K562 (cell line): ENCODE results near the gene LGALS7B. TPM values are rescaled to one million over a fixed set of nuclear protein-coding genes. Genes with fewer than 3 reads are reported as not detected.

Experiments used
- CAMTA2 ChIP-seq: fragments of 250-450 bp; sonication (Bioruptor Pico); conservative IDR thresholded peaks from 2 replicates; pipeline ENCODE4 v1.5.1; 2022
- CEBPG ChIP-seq, 3 experiments: fragments of 200-800 bp in 1 of 3; sonication (Bioruptor generic) in 1 of 3; sonication (generic) in 1 of 3; formaldehyde crosslinking in 1 of 3; IDR thresholded peaks in 2 of 3; conservative IDR thresholded peaks in 1 of 3; 2 replicates each; pipeline versions ENCODE4 v1.6.1 to v1.8.0; 2016 to 2022; ENCODE audit warnings: missing compliant biosample characterization in 2 of 3, missing genetic modification characterization in 2 of 3, mild to moderate bottlenecking in 1 of 3, missing genetic modification reagents in 1 of 3
- CXXC5 ChIP-seq: fragments of 250-450 bp; sonication (Bioruptor Pico); IDR thresholded peaks from 2 replicates; pipeline ENCODE4 v1.8.0; 2022; ENCODE audit warnings: inconsistent platforms, mild to moderate bottlenecking, moderate library complexity
- FOXA3 ChIP-seq, 2 experiments: fragments of 450-650 bp in 1 of 2; sonication (generic) in 1 of 2; formaldehyde crosslinking; IDR thresholded peaks in 1 of 2; conservative IDR thresholded peaks in 1 of 2; 2 replicates each; pipeline versions ENCODE4 v1.4.0 to v1.8.0; 2020 to 2022; ENCODE audit warnings: mild to moderate bottlenecking in 2 of 2, missing genetic modification reagents in 1 of 2
- JUND ChIP-seq, 2 experiments: IDR thresholded peaks; 2 replicates in 1 of 2; 3 replicates in 1 of 2; pipeline ENCODE4 v1.6.1; 2011; ENCODE audit warnings: borderline replicate concordance in 2 of 2, low read depth in 2 of 2, low read length in 2 of 2, improper control_type of control experiment in 1 of 2, missing biosample characterization in 1 of 2, missing genetic modification characterization in 1 of 2, missing genetic modification reagents in 1 of 2
- KLF13 ChIP-seq: fragments of 450-650 bp; IDR thresholded peaks from 2 replicates; pipeline ENCODE4 v1.6.1; 2016; ENCODE audit warnings: missing genetic modification characterization, low read depth, mild to moderate bottlenecking, missing compliant biosample characterization, moderate library complexity, borderline replicate concordance
- PCBP2 ChIP-seq: fragments of 200-400 bp; formaldehyde crosslinking; IDR thresholded peaks from 2 replicates; pipeline ENCODE4 v1.6.1; 2018; ENCODE audit warnings: low read length, low read depth, mild to moderate bottlenecking, moderate library complexity; ENCODE audit not compliant: poor library complexity, severe bottlenecking
- PPARD ChIP-seq: fragments of 250-450 bp; sonication (Bioruptor Pico); IDR thresholded peaks from 2 replicates; pipeline ENCODE4 v1.8.0; 2022; ENCODE audit warnings: inconsistent platforms, mild to moderate bottlenecking, moderate library complexity
- PURB ChIP-seq: sonication (generic); formaldehyde crosslinking; IDR thresholded peaks from 2 replicates; pipeline ENCODE4 v1.9.0; 2021; ENCODE audit warnings: low read depth, mild to moderate bottlenecking, missing genetic modification reagents
- SMARCA4 ChIP-seq: fragments of 450-650 bp; IDR thresholded peaks from 2 replicates; pipeline ENCODE4 v1.6.1; 2016
- TAL1 ChIP-seq: fragments of 450-650 bp; IDR thresholded peaks from 2 replicates; pipeline ENCODE4 v1.6.1; 2016; ENCODE audit warnings: mild to moderate bottlenecking
- TARDBP ChIP-seq: fragments of 450-650 bp; IDR thresholded peaks from 2 replicates; pipeline ENCODE4 v1.6.1; 2016
- TBL1XR1 ChIP-seq, 2 experiments: IDR thresholded peaks; 2 replicates each; pipeline ENCODE4 v1.6.1; 2012; ENCODE audit warnings: improper control_type of control experiment in 2 of 2, low read length in 2 of 2, mild to moderate bottlenecking in 1 of 2
- TCF15 ChIP-seq: fragments of 250-450 bp; sonication (Bioruptor Pico); IDR thresholded peaks from 2 replicates; pipeline ENCODE4 v1.8.0; 2022; ENCODE audit warnings: moderate library complexity, mild to moderate bottlenecking, inconsistent platforms
- ZBTB1 ChIP-seq: sonication (generic); formaldehyde crosslinking; IDR thresholded peaks from 2 replicates; pipeline ENCODE4 v1.8.1; 2023; ENCODE audit warnings: missing genetic modification reagents, low read depth, mild to moderate bottlenecking, borderline replicate concordance
- ZNF384 ChIP-seq: IDR thresholded peaks from 2 replicates; pipeline ENCODE4 v1.6.1; 2012; ENCODE audit warnings: low read depth, low read length, improper control_type of control experiment
- polyA plus RNA-seq, 8 experiments: library from polyadenylated mRNA; depleted of rRNA in 4 of 8; stranded (reverse) in 5 of 8; unstranded in 3 of 8; fragments of >200 nt; fragmentation: Nextera tagmentation in 2 of 8; fragmentation: Illumina TruSeq in 1 of 8; extraction: Ambion mirVana in 2 of 8; extraction: Trizol in 1 of 8; gene quantifications; 2 replicates each; pipeline versions ENCODE4 v1.2.1 to v1.2.3, GENCODE V29; 2011 to 2014; ENCODE audit warnings: inconsistent platforms in 1 of 8, missing spikeins in 1 of 8
- total RNA-seq, 7 experiments: library from RNA; depleted of rRNA in 6 of 7; stranded (reverse); fragments of >200 nt in 6 of 7; fragmentation: Illumina TruSeq in 2 of 7; extraction: Trizol in 2 of 7; gene quantifications; 2 replicates each; pipeline versions ENCODE4 v1.2.1 to v1.2.3, GENCODE V29; 2011 to 2021; ENCODE audit warnings: low replicate concordance in 1 of 7
- TF ChIP-seq, protein P1 (sequence below), 2 experiments: fragments of 450-650 bp; conservative IDR thresholded peaks; 2 replicates each; pipeline ENCODE4 v1.6.1; 2017; ENCODE audit warnings: mild to moderate bottlenecking in 2 of 2, moderate library complexity in 2 of 2
- TF ChIP-seq, protein P2 (sequence below): fragments of 450-650 bp; IDR thresholded peaks from 2 replicates; pipeline ENCODE4 v1.6.1; 2016; ENCODE audit warnings: low read depth

LGALS7B gene
- total and polyA plus RNA-seq, 9 of the 15 experiments (the other 6 are each of a cell fraction or from before 2014, with no cell fraction given), result not detected

GRCh38 chr19:38784224-38784623 is 4.8 kb upstream of the LGALS7B start (continued):
- TF ChIP-seq, protein P1, sequence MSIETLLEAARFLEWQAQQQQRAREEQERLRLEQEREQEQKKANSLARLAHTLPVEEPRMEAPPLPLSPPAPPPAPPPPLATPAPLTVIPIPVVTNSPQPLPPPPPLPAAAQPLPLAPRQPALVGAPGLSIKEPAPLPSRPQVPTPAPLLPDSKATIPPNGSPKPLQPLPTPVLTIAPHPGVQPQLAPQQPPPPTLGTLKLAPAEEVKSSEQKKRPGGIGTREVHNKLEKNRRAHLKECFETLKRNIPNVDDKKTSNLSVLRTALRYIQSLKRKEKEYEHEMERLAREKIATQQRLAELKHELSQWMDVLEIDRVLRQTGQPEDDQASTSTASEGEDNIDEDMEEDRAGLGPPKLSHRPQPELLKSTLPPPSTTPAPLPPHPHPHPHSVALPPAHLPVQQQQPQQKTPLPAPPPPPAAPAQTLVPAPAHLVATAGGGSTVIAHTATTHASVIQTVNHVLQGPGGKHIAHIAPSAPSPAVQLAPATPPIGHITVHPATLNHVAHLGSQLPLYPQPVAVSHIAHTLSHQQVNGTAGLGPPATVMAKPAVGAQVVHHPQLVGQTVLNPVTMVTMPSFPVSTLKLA (conservative IDR thresholded peaks at IDR 0.05), result no peak
- no peak for TF ChIP-seq PURB
- TF ChIP-seq SMARCA4, result peak; percentile 72
- no peak for TF ChIP-seq TBL1XR1 (IDR thresholded peaks at IDR 0.05; ENCODE audit: low read length in 2 of 2)
- TF ChIP-seq KLF13 (tag), result no peak
- no peak for TF ChIP-seq FOXA3 (CRISPR knock-in tag; conservative IDR thresholded peaks at IDR 0.05 in 1 of 2, IDR thresholded peaks at IDR 0.05 in 1 of 2)
- TF ChIP-seq ZBTB1 (CRISPR knock-in tag), result no peak
- TF ChIP-seq TAL1, result no peak
- peak; percentile 60; the same call in 1 of the 2 replicates for TF ChIP-seq ZNF384
- no peak for TF ChIP-seq CAMTA2
- TF ChIP-seq CXXC5, result peak; percentile 75
- TF ChIP-seq JUND (IDR thresholded peaks at IDR 0.05; ENCODE audit: borderline replicate concordance, low read depth, low read length), result peak; percentile 85
- TF ChIP-seq JUND (tag; IDR thresholded peaks at IDR 0.05; ENCODE audit: borderline replicate concordance, low read depth, low read length), result peak; percentile 63; the same call in 1 of the 3 replicates
- TF ChIP-seq PPARD, result no peak
- TF ChIP-seq, protein P2, sequence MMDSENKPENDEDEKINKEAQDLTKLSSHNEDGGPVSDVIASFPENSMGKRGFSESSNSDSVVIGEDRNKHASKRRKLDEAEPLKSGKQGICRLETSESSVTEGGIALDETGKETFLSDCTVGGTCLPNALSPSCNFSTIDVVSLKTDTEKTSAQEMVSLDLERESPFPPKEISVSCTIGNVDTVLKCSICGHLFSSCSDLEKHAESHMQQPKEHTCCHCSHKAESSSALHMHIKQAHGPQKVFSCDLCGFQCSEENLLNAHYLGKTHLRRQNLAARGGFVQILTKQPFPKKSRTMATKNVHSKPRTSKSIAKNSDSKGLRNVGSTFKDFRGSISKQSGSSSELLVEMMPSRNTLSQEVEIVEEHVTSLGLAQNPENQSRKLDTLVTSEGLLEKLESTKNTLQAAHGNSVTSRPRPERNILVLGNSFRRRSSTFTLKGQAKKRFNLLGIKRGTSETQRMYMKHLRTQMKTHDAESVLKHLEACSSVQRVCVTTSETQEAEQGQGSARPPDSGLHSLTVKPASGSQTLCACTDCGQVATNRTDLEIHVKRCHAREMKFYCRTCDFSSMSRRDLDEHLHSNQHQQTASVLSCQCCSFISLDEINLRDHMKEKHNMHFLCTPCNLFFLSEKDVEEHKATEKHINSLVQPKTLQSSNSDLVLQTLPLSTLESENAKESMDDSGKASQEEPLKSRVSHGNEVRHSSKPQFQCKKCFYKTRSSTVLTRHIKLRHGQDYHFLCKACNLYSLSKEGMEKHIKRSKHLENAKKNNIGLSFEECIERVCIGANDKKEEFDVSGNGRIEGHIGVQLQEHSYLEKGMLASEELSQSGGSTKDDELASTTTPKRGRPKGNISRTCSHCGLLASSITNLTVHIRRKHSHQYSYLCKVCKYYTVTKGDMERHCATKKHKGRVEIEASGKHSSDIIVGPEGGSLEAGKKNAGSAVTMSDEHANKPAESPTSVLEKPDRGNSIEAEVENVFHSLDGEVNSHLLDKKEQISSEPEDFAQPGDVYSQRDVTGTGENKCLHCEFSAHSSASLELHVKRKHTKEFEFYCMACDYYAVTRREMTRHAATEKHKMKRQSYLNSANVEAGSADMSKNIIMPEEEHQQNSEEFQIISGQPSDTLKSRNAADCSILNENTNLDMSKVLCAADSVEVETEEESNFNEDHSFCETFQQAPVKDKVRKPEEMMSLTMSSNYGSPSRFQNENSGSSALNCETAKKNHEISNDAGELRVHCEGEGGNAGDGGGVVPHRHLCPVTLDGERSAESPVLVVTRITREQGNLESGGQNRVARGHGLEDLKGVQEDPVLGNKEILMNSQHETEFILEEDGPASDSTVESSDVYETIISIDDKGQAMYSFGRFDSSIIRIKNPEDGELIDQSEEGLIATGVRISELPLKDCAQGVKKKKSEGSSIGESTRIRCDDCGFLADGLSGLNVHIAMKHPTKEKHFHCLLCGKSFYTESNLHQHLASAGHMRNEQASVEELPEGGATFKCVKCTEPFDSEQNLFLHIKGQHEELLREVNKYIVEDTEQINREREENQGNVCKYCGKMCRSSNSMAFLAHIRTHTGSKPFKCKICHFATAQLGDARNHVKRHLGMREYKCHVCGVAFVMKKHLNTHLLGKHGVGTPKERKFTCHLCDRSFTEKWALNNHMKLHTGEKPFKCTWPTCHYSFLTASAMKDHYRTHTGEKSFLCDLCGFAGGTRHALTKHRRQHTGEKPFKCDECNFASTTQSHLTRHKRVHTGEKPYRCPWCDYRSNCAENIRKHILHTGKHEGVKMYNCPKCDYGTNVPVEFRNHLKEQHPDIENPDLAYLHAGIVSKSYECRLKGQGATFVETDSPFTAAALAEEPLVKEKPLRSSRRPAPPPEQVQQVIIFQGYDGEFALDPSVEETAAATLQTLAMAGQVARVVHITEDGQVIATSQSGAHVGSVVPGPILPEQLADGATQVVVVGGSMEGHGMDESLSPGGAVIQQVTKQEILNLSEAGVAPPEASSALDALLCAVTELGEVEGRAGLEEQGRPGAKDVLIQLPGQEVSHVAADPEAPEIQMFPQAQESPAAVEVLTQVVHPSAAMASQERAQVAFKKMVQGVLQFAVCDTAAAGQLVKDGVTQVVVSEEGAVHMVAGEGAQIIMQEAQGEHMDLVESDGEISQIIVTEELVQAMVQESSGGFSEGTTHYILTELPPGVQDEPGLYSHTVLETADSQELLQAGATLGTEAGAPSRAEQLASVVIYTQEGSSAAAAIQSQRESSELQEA, result no peak
- no peak for TF ChIP-seq TCF15
- no peak for TF ChIP-seq TARDBP
- no peak for TF ChIP-seq PCBP2
- TF ChIP-seq CEBPG (CRISPR knock-in tag; IDR thresholded peaks at IDR 0.05), result no peak
- TF ChIP-seq CEBPG (tag; conservative IDR thresholded peaks at IDR 0.05 in 1 of 2, IDR thresholded peaks at IDR 0.05 in 1 of 2), result peak; percentile 71 to 80
